NCI-H446 treated with DMSO at 0.1 percent for 48 hours (cell line): ENCODE results near the gene IFFO2.

Experiments
- DNase-seq: peaks from one replicate; lab custom pipeline; 2025; lab: John Stamatoyannopoulos, UW

IFFO2 gene

DNA sequence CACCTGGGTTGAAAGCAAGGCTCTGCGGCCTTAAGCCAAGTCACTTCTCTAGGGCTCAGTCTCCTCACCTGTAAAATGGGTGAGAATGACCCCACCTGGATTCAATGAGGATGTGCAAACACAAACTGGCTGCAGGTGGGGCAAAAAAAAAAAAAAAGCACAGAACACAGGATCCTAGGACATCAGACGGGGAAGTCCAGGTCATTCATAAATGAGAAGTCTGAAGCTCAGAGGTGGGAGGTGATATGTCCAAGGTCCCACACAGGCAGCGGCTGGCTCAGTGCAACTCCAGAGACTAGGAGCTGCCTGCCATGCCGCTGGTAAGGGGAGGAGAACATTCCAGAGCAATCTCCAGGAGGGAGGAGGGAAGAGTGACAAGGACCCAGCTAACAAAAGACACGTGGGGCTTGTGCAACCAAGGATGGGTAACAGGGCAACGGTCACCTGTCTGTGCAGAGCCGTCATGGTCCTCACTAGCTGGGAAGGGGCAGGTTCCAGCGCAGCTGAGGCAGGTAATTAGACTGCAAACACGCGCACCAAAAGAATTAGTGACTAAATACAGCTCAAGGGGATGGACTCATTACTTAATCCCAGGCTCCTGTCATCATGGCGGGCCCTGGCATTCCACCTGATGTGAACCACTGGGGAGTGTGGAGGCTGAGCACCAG lies 19.5 kb downstream of the IFFO2 start:
- DNase-seq: no peak

DNA sequence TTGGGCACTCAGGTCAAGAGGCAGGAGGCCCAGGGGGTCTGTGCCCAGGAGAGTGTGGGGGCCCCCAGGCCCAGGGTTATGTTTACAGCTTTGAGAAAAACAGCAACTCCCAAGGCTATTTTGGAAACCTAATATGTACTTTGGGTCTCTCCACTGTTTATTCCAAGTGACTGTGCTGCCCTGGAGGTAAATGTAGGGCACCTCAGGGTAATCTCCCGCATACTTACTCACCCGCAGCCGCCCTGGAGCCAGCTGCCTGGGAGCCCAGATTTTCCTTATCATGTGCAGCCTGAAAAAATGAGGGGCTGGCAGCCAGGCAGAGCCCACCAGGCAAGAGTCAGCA lies 20.0 kb downstream of the IFFO2 start:
- DNase-seq: no peak

DNA sequence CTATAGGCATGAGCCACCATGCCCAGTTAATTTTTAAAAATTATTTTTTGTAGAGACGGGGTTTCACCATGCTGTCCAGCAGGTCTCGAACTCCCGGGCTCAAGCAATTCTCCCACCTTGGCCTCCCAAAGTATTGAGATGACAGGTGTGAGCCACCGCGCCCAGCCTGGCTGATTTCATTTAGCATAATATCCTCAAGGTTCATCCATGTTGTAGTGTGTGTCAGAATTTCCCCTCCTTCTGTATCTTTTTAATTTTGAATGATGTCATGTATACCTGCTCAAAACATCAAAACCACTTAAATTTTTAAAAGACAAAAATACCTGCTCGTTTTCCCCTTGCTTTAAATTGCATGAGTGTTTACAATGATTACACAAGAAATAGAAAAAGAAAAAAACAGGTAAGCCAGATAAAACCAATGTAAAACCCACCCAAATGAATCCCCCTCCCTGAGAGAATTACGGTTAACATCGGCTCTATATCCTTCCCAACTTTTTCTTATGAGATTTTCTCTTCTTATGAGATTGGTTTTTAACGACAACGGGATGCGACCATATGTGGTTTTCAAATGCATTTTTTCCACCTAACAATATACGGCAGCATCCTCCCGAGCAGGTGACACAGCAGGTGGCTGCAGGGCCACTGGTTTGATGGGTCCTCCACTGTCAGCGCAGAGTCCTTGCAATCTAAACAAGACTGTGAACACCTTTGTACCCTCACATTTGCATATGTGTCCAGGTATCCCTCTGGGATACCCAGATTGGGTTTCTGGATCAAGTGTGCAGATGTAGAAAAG lies 22.1 kb downstream of the IFFO2 start:
- no peak for DNase-seq

DNA sequence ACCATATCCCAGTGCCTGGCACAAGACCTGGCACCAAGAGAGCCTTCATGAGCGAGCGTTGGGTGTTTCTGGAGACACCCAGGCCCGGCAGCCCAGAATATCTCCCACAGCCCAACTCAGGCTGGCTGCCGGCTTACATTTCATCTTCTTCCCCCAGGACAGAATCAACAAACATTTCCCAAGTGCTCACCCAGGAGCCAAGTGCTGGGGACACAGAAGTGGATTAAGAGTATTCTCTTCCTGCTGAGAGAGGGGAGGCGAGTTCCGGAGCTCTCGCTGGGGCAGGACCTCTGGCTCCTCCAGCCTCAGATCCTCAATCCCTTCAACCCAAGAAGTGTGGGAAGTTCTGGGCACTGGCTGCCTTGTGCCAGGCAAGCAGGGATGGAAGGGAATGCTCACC lies 23.6 kb downstream of the IFFO2 start:
- DNase-seq: no peak

DNA sequence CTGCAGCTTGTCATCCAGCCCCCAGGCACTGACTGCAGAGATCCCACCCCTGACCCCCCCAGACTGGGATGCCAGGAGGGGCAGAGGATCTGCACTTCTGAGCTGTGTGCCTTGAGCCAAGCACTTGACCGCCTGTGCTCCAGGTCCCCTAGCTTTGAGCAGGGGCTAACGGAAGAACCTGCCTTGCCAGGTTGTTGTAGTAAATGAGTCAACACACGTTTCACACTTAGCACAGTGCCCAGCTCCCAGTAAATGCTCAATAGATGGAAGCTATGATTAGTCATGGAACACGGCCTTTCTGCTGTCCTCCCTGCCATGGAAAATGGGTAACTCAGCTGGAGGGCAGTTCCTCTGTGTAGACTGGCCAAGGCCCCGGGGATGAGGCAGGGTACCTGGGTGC lies 24.1 kb downstream of the IFFO2 start:
- no peak for DNase-seq

DNA sequence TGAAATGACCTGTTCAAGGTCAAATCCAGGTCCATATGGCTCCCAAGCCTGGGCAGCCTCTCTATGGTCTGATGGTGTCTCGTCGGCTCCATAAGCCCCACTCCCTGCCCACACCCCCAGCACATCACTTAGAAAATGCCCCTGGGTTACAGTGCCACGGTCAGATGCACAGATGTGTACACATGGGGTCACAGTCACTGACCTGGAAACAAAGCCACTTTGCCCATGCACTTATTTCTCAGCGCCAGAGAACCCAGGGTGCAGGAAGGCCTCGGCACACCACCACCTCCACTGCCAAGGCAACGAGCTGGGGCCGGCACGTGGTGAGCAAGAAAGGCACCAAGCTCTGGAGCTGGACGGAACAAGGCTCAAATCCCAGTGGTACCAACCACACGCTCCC lies 24.7 kb downstream of the IFFO2 start:
- DNase-seq: no peak

DNA sequence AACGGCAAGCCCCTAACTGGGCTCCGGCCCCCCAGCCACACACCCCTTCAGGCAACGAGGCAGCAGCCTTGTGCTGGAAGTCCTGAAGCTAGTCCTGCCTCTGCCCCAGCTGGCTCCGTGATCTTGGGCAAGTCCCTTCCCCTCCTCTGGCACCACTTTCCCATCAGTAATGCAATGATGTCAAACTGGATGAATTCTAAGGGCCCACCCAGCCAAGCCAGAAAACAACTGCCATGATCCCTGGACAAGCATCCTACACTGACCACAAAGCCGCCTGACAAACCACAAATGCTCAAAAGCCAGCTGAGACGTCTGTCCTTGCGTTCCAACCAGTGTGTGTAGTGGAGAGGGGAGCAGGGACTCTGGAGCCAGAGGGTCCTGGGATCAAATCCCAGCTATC lies 26.8 kb downstream of the IFFO2 start:
- no peak for DNase-seq

DNA sequence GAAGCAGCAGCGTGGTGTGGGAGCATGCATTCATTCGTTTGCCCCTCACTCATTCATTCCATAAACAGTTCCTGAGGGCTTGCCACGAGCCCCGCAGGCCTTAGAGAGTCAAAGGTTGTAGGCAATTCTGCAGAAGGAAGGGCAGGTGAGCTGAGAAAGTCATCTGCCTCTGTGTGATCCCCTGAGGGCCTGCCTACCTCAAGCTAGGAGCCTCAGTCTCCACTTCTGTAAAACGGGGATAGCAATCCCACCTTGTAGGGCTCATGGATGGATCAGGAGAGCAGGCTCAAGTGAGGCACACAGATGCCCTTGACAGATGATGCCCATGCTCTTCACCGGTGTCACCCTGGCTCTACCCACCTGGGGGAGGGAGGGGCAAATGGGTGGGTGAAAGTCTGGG lies 27.5 kb downstream of the IFFO2 start:
- no peak for DNase-seq

DNA sequence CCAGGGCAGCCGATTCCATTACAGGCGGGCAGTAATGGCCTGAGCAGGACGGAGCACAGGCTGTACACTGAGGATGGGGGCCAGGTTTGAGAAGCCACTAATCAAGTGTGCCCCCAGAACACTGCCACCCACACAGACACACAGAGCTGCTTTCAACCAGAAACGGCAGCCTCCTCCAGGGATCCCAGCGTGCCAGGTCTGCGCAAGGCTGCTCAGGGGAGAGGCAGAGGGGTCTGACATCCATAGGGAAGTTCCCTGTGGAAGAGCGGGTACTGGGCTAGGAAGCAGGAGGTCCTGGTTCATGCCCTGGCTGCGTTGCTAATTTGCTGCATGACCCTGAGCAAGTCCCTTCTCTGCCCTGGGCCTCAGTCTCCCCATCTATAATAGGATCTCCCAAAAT lies 28.1 kb downstream of the IFFO2 start:
- no peak for DNase-seq

DNA sequence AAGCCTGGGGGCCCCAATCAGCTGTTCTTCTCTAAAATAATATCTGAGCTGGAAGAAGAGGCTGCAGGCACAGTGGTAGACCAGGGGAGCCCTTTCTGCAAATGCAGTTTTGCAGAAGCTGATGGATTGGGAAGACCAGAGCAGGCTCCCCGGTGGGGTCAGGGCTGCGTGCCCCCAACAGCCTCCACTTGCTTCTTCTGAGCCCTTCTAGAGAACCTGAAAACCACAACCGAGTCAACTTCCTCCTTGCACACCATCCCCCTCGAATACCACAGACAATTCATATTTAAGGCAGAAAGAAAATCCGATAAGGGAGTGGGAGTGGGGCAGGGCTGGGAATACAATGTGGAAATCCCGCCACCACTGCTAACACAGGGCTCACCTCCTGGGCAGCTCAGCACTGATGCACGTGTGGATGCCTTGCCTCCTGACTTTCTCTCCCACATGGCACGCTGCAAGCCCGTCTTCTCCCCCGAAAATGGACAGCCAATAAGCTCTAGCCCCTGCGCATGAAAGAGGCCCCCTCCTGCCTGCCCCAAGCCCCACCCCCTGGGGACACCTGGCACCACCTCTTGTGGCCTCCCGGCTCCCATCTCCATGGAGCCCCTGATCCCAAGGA lies 28.7 kb downstream of the IFFO2 start:
- DNase-seq: no peak

DNA sequence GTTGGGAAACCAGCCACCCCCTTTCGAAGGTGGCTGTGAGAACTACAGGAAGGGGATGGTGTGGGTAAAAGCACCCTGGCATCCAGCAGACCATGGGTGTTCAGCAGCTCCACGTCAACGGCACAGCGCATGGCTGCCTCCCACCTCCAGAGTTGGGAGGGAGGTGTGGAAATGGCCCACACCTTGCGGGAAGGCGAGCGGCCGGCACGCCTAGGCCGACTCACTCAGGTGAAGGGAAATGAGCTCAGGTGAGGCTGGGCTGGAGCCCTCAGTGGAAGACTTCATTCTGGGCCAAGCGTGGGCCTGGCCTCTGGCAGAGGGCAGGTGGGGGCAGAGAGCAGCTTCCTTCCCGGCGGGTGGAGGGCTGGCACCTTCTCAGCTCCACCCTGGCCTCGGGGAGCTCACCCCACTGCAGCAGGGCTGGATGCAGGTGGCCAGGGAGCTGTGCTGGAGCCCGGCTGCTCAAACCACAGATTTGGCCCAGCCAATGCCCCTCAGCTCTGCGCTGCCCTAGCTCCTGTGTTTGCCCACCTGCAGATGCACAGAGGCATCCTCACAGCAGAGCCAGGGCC lies 29.3 kb downstream of the IFFO2 start:
- DNase-seq: no peak

DNA sequence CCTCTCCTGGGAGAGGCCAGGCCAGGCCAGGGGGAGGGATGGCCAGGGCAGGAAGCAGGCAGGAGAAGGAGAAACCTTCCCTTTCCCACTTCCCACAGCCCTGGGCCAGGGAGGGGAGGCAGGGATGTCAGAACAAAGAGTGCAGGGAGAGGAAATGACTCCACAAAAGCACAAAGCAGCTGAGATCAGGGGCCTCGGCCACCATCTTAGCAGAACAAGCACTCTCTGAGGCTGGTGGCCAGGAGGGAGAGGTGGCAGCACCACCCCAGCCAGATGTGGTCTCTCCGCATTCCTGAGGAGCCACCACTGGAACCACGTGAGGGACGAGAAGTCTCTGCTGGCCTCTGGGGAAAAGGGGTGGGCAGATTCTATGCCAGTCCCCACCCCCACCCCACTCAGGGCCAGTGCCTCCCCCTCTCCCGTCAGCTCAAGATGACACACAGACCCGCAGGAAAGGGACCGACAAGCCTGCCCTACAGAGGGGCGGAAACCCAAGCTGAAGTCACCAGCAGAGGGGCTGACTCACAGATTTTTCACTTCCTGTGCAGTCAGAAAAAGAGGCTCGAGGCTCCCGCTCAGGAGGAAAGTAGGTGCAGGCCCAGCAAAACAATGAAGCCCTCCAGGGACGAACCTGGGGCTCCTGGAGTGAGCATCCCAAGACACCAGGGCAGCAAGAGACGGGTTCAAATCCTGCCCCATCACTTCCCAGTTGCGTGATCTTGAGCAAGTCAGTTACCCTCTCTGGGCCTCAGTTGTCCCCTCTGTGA lies 30.0 kb downstream of the IFFO2 start:
- DNase-seq: no peak

DNA sequence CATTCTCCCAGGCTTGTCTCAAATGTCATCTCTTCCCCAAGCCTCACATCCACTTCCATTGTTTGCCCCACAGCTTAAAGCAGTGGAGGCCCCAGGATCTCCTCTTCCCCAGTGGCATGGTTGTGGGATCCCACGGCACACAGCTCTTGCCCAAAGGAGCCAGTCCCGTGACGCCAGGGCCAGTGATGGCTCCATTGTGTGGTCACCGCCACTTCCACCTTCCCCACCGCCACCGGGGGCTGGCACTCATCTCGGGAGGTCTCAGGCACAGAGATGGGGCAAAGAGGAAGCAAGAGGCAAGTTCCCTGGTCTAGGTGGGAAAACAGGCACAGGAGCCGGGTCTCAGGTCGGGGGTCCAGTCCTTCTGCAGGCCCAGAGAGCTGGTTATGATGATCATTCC lies 31.2 kb downstream of the IFFO2 start:
- DNase-seq: no peak

DNA sequence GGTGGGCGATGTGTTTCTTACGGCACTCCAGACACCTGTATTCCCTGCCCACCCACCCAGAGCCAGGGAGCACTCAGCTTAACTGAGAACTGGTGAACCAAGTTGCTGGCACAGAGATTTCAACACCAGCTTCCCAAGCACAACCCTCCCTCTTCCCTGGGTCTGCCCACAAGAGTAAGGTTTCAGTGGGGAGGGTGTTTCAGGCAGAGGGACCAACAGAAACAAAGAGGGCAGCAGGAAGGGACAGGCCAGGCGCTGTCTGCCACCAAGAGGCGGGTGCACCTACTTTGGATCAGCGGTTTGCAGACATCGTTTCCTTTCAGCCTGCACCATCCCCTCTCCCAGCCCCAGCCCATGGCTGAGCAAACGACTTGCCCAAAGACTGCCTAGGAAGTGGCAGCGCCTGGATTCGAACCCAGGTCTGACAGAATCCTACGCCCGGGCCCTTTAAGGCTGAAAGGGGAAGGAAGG lies 32.2 kb downstream of the IFFO2 start:
- DNase-seq: no peak

DNA sequence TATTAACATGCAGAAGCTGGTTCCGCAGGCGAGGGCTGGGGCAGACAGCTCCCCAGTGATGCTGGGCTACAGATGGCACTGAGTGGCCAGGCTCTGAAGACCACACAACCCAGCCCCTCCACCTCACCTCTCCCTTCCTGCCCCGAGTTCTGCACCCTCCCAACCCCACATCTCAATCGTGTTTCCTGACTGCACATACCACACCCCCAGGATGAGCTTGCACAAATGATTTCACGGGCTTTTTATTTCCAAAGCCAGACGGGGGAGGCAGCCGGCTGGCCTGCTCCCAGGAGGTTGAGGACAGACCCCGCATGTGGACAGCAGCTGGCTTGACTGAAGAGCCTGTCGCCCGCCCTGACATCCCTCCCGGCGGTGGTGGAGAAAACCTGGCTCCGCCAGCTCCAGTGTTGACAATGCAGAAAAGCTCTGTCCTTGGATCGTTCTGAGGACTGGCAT lies 32.7 kb downstream of the IFFO2 start:
- DNase-seq: no peak

DNA sequence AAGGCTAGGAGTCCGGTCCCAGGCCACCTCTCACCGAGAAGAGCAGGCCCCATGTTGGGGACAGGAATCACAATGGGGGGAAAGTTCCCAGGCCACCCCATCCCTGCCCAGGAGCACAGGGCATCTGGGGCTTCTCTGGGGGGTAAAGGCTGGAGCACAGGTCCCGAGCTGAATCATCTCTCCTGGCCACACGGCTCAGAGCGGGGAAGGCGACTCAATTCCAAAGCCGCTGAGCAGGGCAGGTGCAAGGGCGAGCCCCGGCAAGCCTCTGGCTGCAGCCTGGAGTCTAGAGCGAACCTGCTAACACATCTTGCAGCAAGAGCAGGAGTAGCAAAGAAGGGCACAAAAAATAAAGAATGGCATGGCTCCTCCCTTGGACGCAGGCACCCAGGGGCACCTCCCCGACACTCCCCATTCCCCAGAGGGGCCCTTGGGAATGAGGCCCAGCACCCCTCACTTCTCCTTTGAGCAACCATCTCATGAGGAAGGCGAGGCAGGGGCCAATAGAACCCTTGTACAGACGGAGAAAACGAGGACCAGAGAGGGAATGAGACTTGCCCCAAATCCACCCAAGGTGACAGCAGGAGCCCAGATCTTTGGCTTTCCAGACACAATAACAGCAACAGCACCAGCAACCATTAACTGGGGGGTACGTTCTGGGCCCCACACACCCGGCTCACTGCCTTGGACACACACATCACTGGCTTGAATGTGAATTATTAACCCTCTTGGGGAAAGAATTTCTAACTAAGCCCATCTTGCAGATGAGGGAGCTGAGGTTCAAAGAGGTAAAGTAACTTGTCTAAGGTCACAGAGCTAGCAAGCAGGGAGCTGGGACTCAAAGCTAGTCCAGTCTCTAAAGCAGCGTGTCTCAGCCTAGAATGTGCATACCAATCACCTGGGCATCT lies 33.4 kb downstream of the IFFO2 start:
- no peak for DNase-seq

DNA sequence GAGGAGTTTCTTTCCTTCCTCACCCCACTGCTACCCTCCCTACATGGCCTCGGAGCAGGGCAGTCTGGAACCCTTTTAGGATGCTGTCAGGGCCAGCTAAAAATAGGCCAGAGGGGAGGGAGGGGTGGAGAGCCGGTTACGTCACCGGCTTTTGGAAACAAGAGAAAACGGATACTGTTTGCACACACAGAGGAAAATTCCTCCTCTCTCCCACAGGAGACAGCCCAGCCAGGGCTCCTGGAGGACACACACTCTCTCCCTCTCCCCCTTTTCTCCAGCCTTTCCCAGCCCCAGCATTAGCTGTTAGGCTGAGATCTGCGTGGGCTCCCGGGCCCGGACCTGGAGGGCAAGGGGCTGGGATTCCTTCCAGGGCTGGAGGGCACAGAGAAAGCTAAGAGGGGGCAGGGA lies 34.2 kb downstream of the IFFO2 start:
- no peak for DNase-seq

DNA sequence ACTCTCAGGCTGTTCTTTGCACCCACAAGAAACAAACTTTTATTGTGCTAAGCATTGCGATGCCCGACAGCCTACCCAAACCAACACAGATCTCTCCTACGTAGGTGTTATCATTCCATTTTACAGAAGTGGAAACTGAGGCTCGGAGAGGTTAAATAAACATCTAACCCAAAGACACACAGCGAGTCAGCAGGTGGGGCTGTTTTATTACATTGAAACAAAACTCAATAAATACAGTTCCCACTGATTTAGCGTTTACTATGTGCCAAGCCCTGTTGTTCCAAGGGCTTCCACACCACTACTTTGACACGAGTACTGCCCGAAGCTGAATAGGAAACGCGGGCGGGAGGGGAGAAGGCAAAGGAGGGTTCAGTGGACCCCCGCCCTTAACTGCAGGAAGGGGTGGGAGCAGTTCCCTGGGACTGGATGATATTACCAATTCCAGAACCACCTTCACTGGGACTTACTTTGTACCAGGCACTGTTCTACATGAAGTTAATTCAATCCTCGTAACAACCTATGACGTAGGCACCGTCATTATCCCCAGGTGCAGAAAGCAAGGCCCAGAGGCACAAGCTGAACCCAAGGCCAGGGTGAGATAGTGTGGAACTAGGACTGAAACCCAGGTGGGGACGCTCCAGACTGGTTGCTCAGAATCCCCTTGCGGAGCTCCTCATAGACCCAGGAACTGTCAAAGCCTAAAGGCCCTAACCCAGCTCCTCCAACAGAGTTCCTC lies 34.8 kb downstream of the IFFO2 start:
- DNase-seq: no peak

DNA sequence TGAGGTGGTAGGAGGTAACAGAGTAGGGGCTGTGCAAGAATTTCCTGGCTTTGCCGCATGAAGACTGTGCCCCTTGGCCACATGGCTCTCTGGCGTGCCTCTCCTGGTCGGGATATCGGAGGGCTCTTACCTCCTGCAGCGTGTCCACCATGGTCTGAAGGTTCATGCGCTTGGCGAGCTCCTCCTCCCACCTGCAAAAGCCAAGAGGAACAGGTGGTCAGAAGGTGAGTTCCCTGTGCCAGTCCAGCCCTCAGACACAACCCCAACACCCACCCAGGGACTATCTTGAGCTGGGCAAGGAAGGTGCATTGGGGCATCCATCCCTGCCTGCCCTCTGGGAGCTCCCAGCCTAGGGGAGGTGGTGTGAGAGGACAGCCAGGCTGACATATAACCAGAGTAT lies 35.5 kb downstream of the IFFO2 start:
- DNase-seq: no peak

DNA sequence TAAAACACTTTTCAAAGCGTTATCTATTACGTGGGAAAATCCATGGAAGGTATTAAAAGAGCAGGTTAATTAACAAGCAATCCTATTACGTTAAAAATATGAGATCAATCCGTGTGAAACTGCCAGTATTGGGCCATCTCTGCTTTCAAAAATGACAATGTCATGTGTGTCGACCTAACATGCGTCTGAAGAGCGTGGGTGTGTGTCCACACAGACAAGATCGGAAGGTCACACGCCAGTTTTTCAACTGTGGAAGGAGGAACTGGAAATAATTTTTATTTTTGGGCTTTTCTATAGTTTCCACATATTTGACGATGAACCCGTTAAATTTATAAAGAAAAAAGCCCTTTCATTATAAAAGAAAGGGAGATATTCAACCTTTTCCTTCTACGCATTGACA lies 36.5 kb downstream of the IFFO2 start:
- no peak for DNase-seq
